K562 (cell line): Measurements from ENCODE around the gene CNNM3. TPM values are rescaled to one million over a fixed set of nuclear protein-coding genes. Genes with fewer than 3 reads are reported as not detected.
A peak's percentile ranks its signal among the peaks of the same experiment; 100 is the strongest.

ENCODE experiments used
- ATAC-seq: fragments of 200-7000 bp; cut with Tn5 transposase; 3 replicates; pipeline ENCODE4 v1.9.1; 2020; ENCODE audit warnings: moderate library complexity
- BruUV-seq: library from RNA; stranded (reverse); fragments of 400-500 nt; replicated peaks from 2 replicates; lab custom pipeline; 2021; lab: Mats Ljungman, UMichigan
- CTCF ChIA-PET: fragments of 300-600 bp; formaldehyde crosslinking; extraction: SDS; loops from one replicate; lab custom pipeline; 2021; ENCODE audit warnings: low intra/inter-chr PET ratio; lab: Yijun Ruan, JAX
- POLR2A ChIA-PET: fragments of 300-600, 350-650 bp; sonication (Branson Sonifier 250); formaldehyde crosslinking; extraction: SDS; loops from one replicate; lab custom pipeline; 2021; ENCODE audit warnings: antibody characterized with exemption, inconsistent platforms; lab: Yijun Ruan, JAX
- DNase-seq, 4 experiments: peaks; one replicate each; pipeline versions ENCODE4 v3.0.0 to v3.0.0-alpha.2; 2011 to 2018; ENCODE audit warnings: low spot score in 3 of 4, mixed read lengths in 3 of 4; ENCODE audit errors: extremely low read depth in 1 of 4
- FAIRE-seq: peaks from 2 replicates; lab custom pipeline; 2011; peaks lifted over from hg19 to GRCh38; lab: Jason Lieb, UNC
- H2AFZ ChIP-seq: 2 replicates; pipeline ENCODE4 v1.6.0; 2011; ENCODE audit warnings: low read depth, low read length, control low read depth, inconsistent platforms
- H3K27ac ChIP-seq: fragments of 200-600 bp; 3 replicates; pipeline ENCODE4 v1.8.0; 2011; ENCODE audit warnings: low read depth, mild to moderate bottlenecking, control low read depth, inconsistent platforms, low read length, moderate library complexity, mixed read lengths; ENCODE audit errors: extremely low read depth
- H3K27me3 ChIP-seq, 2 experiments: fragments of 300-600 bp in 1 of 2; 2 replicates in 1 of 2; 3 replicates in 1 of 2; pipeline versions ENCODE4 v1.6.0 to v1.8.0; 2011; ENCODE audit warnings: inconsistent platforms in 2 of 2, low read length in 2 of 2, mild to moderate bottlenecking in 1 of 2, mixed read lengths in 1 of 2, moderate library complexity in 1 of 2; ENCODE audit not compliant: control insufficient read depth in 2 of 2, insufficient read depth in 2 of 2
- H3K36me3 ChIP-seq: fragments of 300-600 bp; 3 replicates; pipeline ENCODE4 v1.8.0; 2011; ENCODE audit warnings: mild to moderate bottlenecking, low read length, inconsistent platforms; ENCODE audit not compliant: control insufficient read depth, insufficient read depth
- H3K4me1 ChIP-seq, 2 experiments: fragments of 200-600 bp in 1 of 2; replicated peaks in 1 of 2; 2 replicates in 1 of 2; 3 replicates in 1 of 2; pipeline versions ENCODE4 v1.5.1 to v1.8.0; 2011; ENCODE audit warnings: inconsistent platforms in 2 of 2, low read length in 2 of 2, mild to moderate bottlenecking in 1 of 2, mixed read lengths in 1 of 2, moderate library complexity in 1 of 2; ENCODE audit not compliant: control insufficient read depth in 2 of 2, insufficient read depth in 2 of 2
- H3K4me2 ChIP-seq: 2 replicates; pipeline ENCODE4 v1.6.1; 2011; ENCODE audit warnings: low read length, control low read depth, inconsistent platforms, mixed read lengths; ENCODE audit not compliant: insufficient read depth
- H3K4me3 ChIP-seq: fragments of 200-600 bp; sonication (generic), shearing (Covaris generic); 2 replicates; pipeline ENCODE4 v1.5.1; 2016; ENCODE audit warnings: control low read depth, inconsistent platforms
- H3K79me2 ChIP-seq: fragments of 200-600 bp; 3 replicates; pipeline ENCODE4 v1.8.0; 2011; ENCODE audit warnings: low read length, inconsistent platforms; ENCODE audit not compliant: control insufficient read depth, insufficient read depth
- H3K9ac ChIP-seq, 2 experiments: 2 replicates each; pipeline versions ENCODE4 v1.6.0 to v1.6.1; 2011; ENCODE audit warnings: low read depth in 2 of 2, low read length in 2 of 2, control low read depth in 1 of 2, inconsistent platforms in 1 of 2, mild to moderate bottlenecking in 1 of 2, mixed read lengths in 1 of 2; ENCODE audit not compliant: insufficient read depth in 1 of 2
- H3K9me1 ChIP-seq: one replicate; pipeline ENCODE4 v1.6.0; 2011; ENCODE audit warnings: inconsistent platforms, mild to moderate bottlenecking, low read length, moderate library complexity; ENCODE audit not compliant: control insufficient read depth, insufficient read depth
- H3K9me3 ChIP-seq: replicated peaks from 2 replicates; pipeline ENCODE4 v1.5.1; 2011; ENCODE audit warnings: low read depth, low read length, inconsistent platforms; ENCODE audit not compliant: control insufficient read depth, insufficient read depth
- H4K20me1 ChIP-seq: replicated peaks from 2 replicates; pipeline ENCODE4 v1.6.1; 2011; ENCODE audit warnings: low read length, inconsistent platforms, mixed read lengths; ENCODE audit not compliant: control insufficient read depth, insufficient read depth
- AFF4 ChIP-seq: sonication (generic); formaldehyde crosslinking; IDR thresholded peaks from 2 replicates; pipeline ENCODE4 v1.8.0; 2023; ENCODE audit warnings: mild to moderate bottlenecking, missing genetic modification reagents
- ARNT ChIP-seq, 2 experiments: fragments of 450-650 bp; IDR thresholded peaks; 2 replicates each; pipeline ENCODE4 v1.6.1; 2016; ENCODE audit warnings: mild to moderate bottlenecking in 1 of 2
- COPS2 ChIP-seq: fragments of 450-650 bp; conservative IDR thresholded peaks from 2 replicates; pipeline ENCODE4 v1.6.1; 2016; ENCODE audit warnings: mild to moderate bottlenecking, moderate library complexity
- CTBP1 ChIP-seq: fragments of 450-650 bp; IDR thresholded peaks from 2 replicates; pipeline ENCODE4 v1.6.1; 2016; ENCODE audit warnings: borderline replicate concordance
- DIDO1 ChIP-seq: fragments of 450-650 bp; IDR thresholded peaks from 2 replicates; pipeline ENCODE4 v1.6.1; 2016; ENCODE audit warnings: low read depth, missing biosample characterization, missing genetic modification characterization
- GABPA ChIP-seq: fragments of 200-800 bp; sonication (Bioruptor generic); conservative IDR thresholded peaks from 2 replicates; pipeline ENCODE4 v1.6.1; 2016; ENCODE audit warnings: low read depth, missing genetic modification characterization, missing compliant biosample characterization
- GTF2F1 ChIP-seq: IDR thresholded peaks from 2 replicates; pipeline ENCODE4 v1.6.1; 2011; ENCODE audit warnings: low read depth, low read length, improper control_type of control experiment
- KDM5B ChIP-seq: fragments of 200-600 bp; sonication (generic); IDR thresholded peaks from 2 replicates; pipeline ENCODE4 v1.6.1; 2012; ENCODE audit warnings: low read depth, mild to moderate bottlenecking, moderate library complexity, low read length, control low read depth, inconsistent platforms; ENCODE audit not compliant: insufficient replicate concordance
- MAZ ChIP-seq, 2 experiments: fragments of 450-650 bp in 1 of 2; sonication (generic) in 1 of 2; formaldehyde crosslinking; IDR thresholded peaks in 1 of 2; conservative IDR thresholded peaks in 1 of 2; 2 replicates each; pipeline versions ENCODE4 v1.4.0 to v1.5.0; 2020; ENCODE audit warnings: mild to moderate bottlenecking in 1 of 2, missing genetic modification reagents in 1 of 2
- NELFE ChIP-seq: IDR thresholded peaks from 2 replicates; pipeline ENCODE4 v1.6.1; 2011; ENCODE audit warnings: mild to moderate bottlenecking; ENCODE audit not compliant: insufficient read depth, insufficient read length
- NFIC ChIP-seq: fragments of 450-650 bp; IDR thresholded peaks from 2 replicates; pipeline ENCODE4 v1.6.1; 2017; ENCODE audit warnings: mild to moderate bottlenecking, inconsistent platforms
- NFYB ChIP-seq: IDR thresholded peaks from 2 replicates; pipeline ENCODE4 v1.6.1; 2011; ENCODE audit warnings: mild to moderate bottlenecking, moderate library complexity; ENCODE audit not compliant: insufficient read length; ENCODE audit errors: extremely low read depth
- SPI1 ChIP-seq: IDR thresholded peaks from 2 replicates; pipeline ENCODE4 v1.6.1; 2011; ENCODE audit warnings: low read depth, low read length, control low read depth, borderline replicate concordance
- TCF3 ChIP-seq: sonication (generic); formaldehyde crosslinking; IDR thresholded peaks from 2 replicates; pipeline ENCODE4 v1.4.0; 2020; ENCODE audit warnings: mild to moderate bottlenecking, missing genetic modification reagents
- ZNF121 ChIP-seq: sonication (generic); formaldehyde crosslinking; conservative IDR thresholded peaks from 2 replicates; pipeline ENCODE4 v1.8.0; 2022; ENCODE audit warnings: missing genetic modification reagents
- WGBS: fragments of 100-300 bp; shearing (Covaris generic); methylation state at CpG from one replicate; pipeline ENCODE4 v1.1.6; 2016; ENCODE audit warnings: low coverage, mixed read lengths; ENCODE audit not compliant: insufficient coverage; ENCODE audit errors: missing lambda C conversion rate; 5-methylcytosine and 5-hydroxymethylcytosine counted together
- in situ Hi-C: fragments of 300-500 bp; cut with MboI; formaldehyde crosslinking; loops from 4 replicates; pipeline ENCODE4 v1.15.0; 2018; ENCODE audit warnings: inconsistent platforms, mixed read lengths
- intact Hi-C: fragments of 100-400 bp; cut with micrococcal nuclease; formaldehyde crosslinking; loops from 2 replicates; pipeline ENCODE4 v1.14.2; 2022
- polyA plus RNA-seq, 8 experiments: library from polyadenylated mRNA; depleted of rRNA in 4 of 8; stranded (reverse) in 5 of 8; unstranded in 3 of 8; fragments of >200 nt; fragmentation: Nextera tagmentation in 2 of 8; fragmentation: Illumina TruSeq in 1 of 8; extraction: Ambion mirVana in 2 of 8; extraction: Trizol in 1 of 8; gene quantifications; 2 replicates each; pipeline versions ENCODE4 v1.2.1 to v1.2.3, GENCODE V29; 2011 to 2014; ENCODE audit warnings: inconsistent platforms in 1 of 8, missing spikeins in 1 of 8
- total RNA-seq, 7 experiments: library from RNA; depleted of rRNA in 6 of 7; stranded (reverse); fragments of >200 nt in 6 of 7; fragmentation: Illumina TruSeq in 2 of 7; extraction: Trizol in 2 of 7; gene quantifications; 2 replicates each; pipeline versions ENCODE4 v1.2.1 to v1.2.3, GENCODE V29; 2011 to 2021; ENCODE audit warnings: low replicate concordance in 1 of 7

Gene CNNM3
- total and polyA plus RNA-seq, 9 of the 15 experiments (the other 6 are each of a cell fraction or from before 2014, with no cell fraction given): 1.4 to 16.9 (median 6.5) TPM

GRCh38 chr2:96870626-96871255 is 54.7 kb downstream of the CNNM3 start (continued):
- no peak for TF ChIP-seq ARNT (IDR thresholded peaks at IDR 0.05)
- TF ChIP-seq CTBP1: no peak; the same call in 1 of the 2 replicates
- no peak for TF ChIP-seq NFYB
- TF ChIP-seq NELFE: no peak
- TF ChIP-seq GTF2F1: 0 out of 2 replicates have a peak, but pooled peaks have one; percentile 41
- TF ChIP-seq TCF3 (CRISPR knock-in tag): no peak

GRCh38 chr2:96872591-96873349 is 56.7 kb downstream of the CNNM3 start:
- H3K36me3 ChIP-seq: peaks cover 15% of the 10 kb centered on the region; the same call in 2 of the 3 replicates
- no peak overlapping the region for H2AFZ ChIP-seq
- POLR2A ChIA-PET: interaction anchor here (1.0 to 11.3 kb wide), 8 partner anchors 8 to 265 kb away, joined by 3 to 112 read pairs (median 14); partner anchors contain the start of gene ANKRD39
- peaks cover 43 to 90% of the 10 kb centered on the region in 2 experiments for H3K4me1 ChIP-seq
- peak overlapping the region in 1 of 2 experiments; percentile 79; a peak in 1 of 4 replicates for H3K9ac ChIP-seq
- intact Hi-C loops (loop anchor here (2.0 to 5.0 kb wide), 2 partner anchors 14 to 80 kb away; partner anchors contain the start of gene ANKRD39), in situ Hi-C loops (loop anchor here (25.0 kb wide), 1 partner anchor 240 kb away; the partner anchor contains the start of gene ANKRD36)
- peaks cover 5% of the 10 kb centered on the region; the same call in 1 of the 2 replicates for H4K20me1 ChIP-seq
- ATAC-seq (no peak), FAIRE-seq (peak; percentile 35), DNase-seq (peak in 2 of 4 experiments; percentile 43 to 75)
- H3K79me2 ChIP-seq: peaks cover 50% of the 10 kb centered on the region
- H3K9me3 ChIP-seq: no peaks in the 10 kb centered on the region
- H3K4me2 ChIP-seq: peak overlapping the region; percentile 72
- 0 out of 2 replicates have a peak overlapping the region, but pooled peaks have one; percentile 1 for H3K4me3 ChIP-seq
- peak overlapping the region; percentile 53 for H3K27ac ChIP-seq
- BruUV-seq: no TSS peak
- 22% methylated on average over 14 of the region's 14 CpGs for WGBS
- no peaks in the 10 kb centered on the region for H3K27me3 ChIP-seq
- peaks cover 4% of the 10 kb centered on the region for H3K9me1 ChIP-seq
- CTCF ChIA-PET: interaction anchor here (0.8 kb wide), 1 partner anchor 239 kb away, joined by 3 read pairs; no protein-coding TSS in a partner anchor
- no peak for TF ChIP-seq NFIC
- TF ChIP-seq MAZ (CRISPR knock-in tag; conservative IDR thresholded peaks at IDR 0.05 in 1 of 2, IDR thresholded peaks at IDR 0.05 in 1 of 2): peak in 1 of 2 experiments; percentile 51; a peak in 2 of 4 replicates
- TF ChIP-seq AFF4: 0 out of 2 replicates have a peak, but pooled peaks have one; percentile 41
- no peak for TF ChIP-seq DIDO1 (tag)
- TF ChIP-seq SPI1: peak; percentile 44; the same call in 1 of the 2 replicates
- no peak for TF ChIP-seq COPS2
- TF ChIP-seq KDM5B: peak; percentile 51
- TF ChIP-seq ZNF121: peak; percentile 96
- 0 out of 2 replicates have a peak, but pooled peaks have one; percentile 20 for TF ChIP-seq GABPA
